GM23248 (cell line): ENCODE results near the gene TCEAL3. TPM values are rescaled to one million over a fixed set of nuclear protein-coding genes. Genes with fewer than 3 reads are reported as not detected.
"Not testable (repeated sequence)": the region's sequence is repeated elsewhere in the genome, so short reads cannot be mapped to it uniquely, and the experiment has no call there.

Experiments used
- DNase-seq: peaks from one replicate; pipeline ENCODE4 v3.0.0-alpha.2; 2015
- H2AFZ ChIP-seq: fragments of 200-600 bp; sonication (generic); 2 replicates; pipeline ENCODE4 v1.6.1; 2016; ENCODE audit warnings: antibody characterized with exemption
- H3F3A ChIP-seq: fragments of 200-600 bp; sonication (generic); 2 replicates; pipeline ENCODE4 v1.6.1; 2016; ENCODE audit warnings: mild to moderate bottlenecking, antibody characterized with exemption, mixed run types; ENCODE audit not compliant: insufficient read depth
- H3K27ac ChIP-seq: fragments of 200-600 bp; sonication (generic); 2 replicates; pipeline ENCODE4 v1.5.1; 2016; ENCODE audit warnings: mild to moderate bottlenecking
- H3K27me3 ChIP-seq: fragments of 200-600 bp; sonication (generic); replicated peaks from 2 replicates; pipeline ENCODE4 v1.6.1; 2016; ENCODE audit warnings: mild to moderate bottlenecking; ENCODE audit not compliant: insufficient read depth
- H3K36me3 ChIP-seq: fragments of 200-600 bp; sonication (generic); 2 replicates; pipeline ENCODE4 v1.6.1; 2016; ENCODE audit warnings: low read depth, mild to moderate bottlenecking
- H3K4me1 ChIP-seq: fragments of 200-600 bp; sonication (generic); 2 replicates; pipeline ENCODE4 v1.6.1; 2016; ENCODE audit warnings: mild to moderate bottlenecking; ENCODE audit not compliant: insufficient read depth
- H3K4me2 ChIP-seq: fragments of 200-600 bp; sonication (generic); one replicate; pipeline ENCODE4 v1.6.1; 2016; ENCODE audit warnings: mild to moderate bottlenecking; ENCODE audit not compliant: unreplicated experiment
- H3K4me3 ChIP-seq: fragments of 200-600 bp; sonication (generic); 2 replicates; pipeline ENCODE4 v1.5.1; 2016; ENCODE audit warnings: mild to moderate bottlenecking
- H3K79me2 ChIP-seq: fragments of 200-600 bp; sonication (generic); 2 replicates; pipeline ENCODE4 v1.6.1; 2016; ENCODE audit warnings: mild to moderate bottlenecking; ENCODE audit not compliant: insufficient read depth
- H3K9ac ChIP-seq: fragments of 200-600 bp; sonication (generic); 2 replicates; pipeline ENCODE4 v1.6.1; 2016; ENCODE audit warnings: mild to moderate bottlenecking
- H3K9me2 ChIP-seq: fragments of 200-600 bp; sonication (generic); 2 replicates; pipeline ENCODE4 v1.6.1; 2016; ENCODE audit warnings: mixed run types, mild to moderate bottlenecking, moderate library complexity; ENCODE audit not compliant: insufficient read depth
- H3K9me3 ChIP-seq: fragments of 200-600 bp; sonication (generic); one replicate; pipeline ENCODE4 v1.6.1; 2017; ENCODE audit warnings: low read depth
- H4K20me1 ChIP-seq: fragments of 200-600 bp; sonication (generic); 2 replicates; pipeline ENCODE4 v1.6.0; 2016; ENCODE audit not compliant: insufficient read depth
- EZH2 ChIP-seq: fragments of 200-600 bp; sonication (generic); IDR thresholded peaks from 2 replicates; pipeline ENCODE4 v1.6.1; 2018; ENCODE audit warnings: antibody characterized with exemption, mild to moderate bottlenecking; ENCODE audit not compliant: insufficient read depth, poor library complexity, severe bottlenecking
- EZH2phosphoT487 ChIP-seq: fragments of 200-600 bp; sonication (generic); IDR thresholded peaks from 2 replicates; pipeline ENCODE4 v1.6.1; 2018; ENCODE audit warnings: antibody characterized with exemption, moderate library complexity, mild to moderate bottlenecking, low read depth; ENCODE audit not compliant: insufficient read depth
- WGBS, 2 experiments: methylation state at CpG; one replicate each; pipeline ENCODE4 v1.1.6; 2015 to 2017; ENCODE audit warnings: low lambda C conversion rate in 2 of 2, low coverage in 1 of 2; ENCODE audit errors: missing lambda C conversion rate in 2 of 2; 5-methylcytosine and 5-hydroxymethylcytosine counted together
- in situ Hi-C: fragments of 300-500 bp; cut with MboI; formaldehyde crosslinking; loops from 2 replicates; pipeline ENCODE4 v1.15.0; 2020
- polyA plus RNA-seq: library from polyadenylated mRNA; unstranded; fragments of >200 nt; fragmentation: Nextera tagmentation; extraction: Ambion mirVana; gene quantifications from 2 replicates; pipeline ENCODE4 v1.2.1, GENCODE V29; 2016
- total RNA-seq: library from RNA; depleted of rRNA; stranded (reverse); fragments of >200 nt; shearing (Covaris generic); gene quantifications from 2 replicates; pipeline ENCODE4 v1.2.3, GENCODE V29; 2014

TCEAL3 gene
- total and polyA plus RNA-seq, 2 experiments from 2014 or later, result 33.4 to 58.1 TPM

GRCh38 chrX:103635436-103635835 is 27.7 kb downstream of the TCEAL3 start:
- H3K27ac ChIP-seq, result no peak overlapping the region

DNA sequence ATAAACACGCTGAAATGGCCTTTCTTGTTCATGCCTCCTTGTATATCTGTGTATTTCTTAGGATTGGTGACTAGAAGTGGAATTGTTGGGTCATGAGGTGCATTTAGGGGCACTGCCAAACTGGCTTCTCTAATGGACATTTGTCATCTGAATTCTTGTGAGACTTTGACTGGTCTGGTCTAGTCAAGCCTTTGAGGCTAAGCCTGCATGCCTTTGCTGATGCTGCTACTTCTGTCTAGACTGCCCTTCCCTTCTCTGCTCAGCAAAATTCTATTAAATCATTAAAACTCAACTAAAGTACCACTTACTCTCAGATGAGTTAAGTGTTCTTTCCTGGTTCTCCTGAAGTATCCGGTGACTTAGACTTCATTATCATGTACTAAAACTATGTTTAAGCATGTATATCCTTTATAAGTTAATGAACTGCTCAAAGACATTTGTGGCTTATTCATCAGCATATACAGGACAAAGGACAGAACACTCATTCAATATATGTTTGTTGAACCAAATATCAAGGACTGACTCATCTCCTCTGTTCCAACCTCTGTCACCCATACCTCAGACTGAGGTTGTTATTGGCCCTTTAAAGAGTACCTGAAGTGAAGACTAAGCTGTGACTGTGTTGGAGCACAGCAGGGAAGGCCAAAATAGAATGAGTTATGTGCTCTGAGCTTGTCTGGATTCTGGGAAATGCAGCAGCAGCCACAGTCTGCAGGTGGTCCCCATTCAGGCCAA is 30.0 kb downstream of the TCEAL3 start:
- H3K79me2 ChIP-seq, result no peaks in the 10 kb centered on the region
- TF ChIP-seq EZH2, result no peak
- peak; percentile 32 for DNase-seq
- peak overlapping the region; percentile 8; the same call in 1 of the 2 replicates for H3K27ac ChIP-seq
- WGBS, 2 experiments, result 78 to 84% methylated on average over 2 of the region's 2 CpGs
- H3F3A ChIP-seq, result peaks cover 22% of the 10 kb centered on the region
- no peaks in the 10 kb centered on the region for H3K9me3 ChIP-seq
- H3K27me3 ChIP-seq, result no peaks in the 10 kb centered on the region
- no peak overlapping the region for H3K9ac ChIP-seq
- H3K4me1 ChIP-seq, result peaks cover 16% of the 10 kb centered on the region
- no peak overlapping the region for H3K4me2 ChIP-seq
- no peak overlapping the region for H2AFZ ChIP-seq
- no peaks in the 10 kb centered on the region for H3K9me2 ChIP-seq
- H3K4me3 ChIP-seq, result no peak overlapping the region
- no peaks in the 10 kb centered on the region for H3K36me3 ChIP-seq
- no peaks in the 10 kb centered on the region for H4K20me1 ChIP-seq
- in situ Hi-C loops, result no loop called here

More at GRCh38 chrX:103635436-103635835, 27.7 kb downstream of the TCEAL3 start:
- H3K36me3 ChIP-seq, result no peaks in the 10 kb centered on the region
- peaks cover 19% of the 10 kb centered on the region for H3K4me1 ChIP-seq
- 91 to 92% methylated on average over 2 of the region's 2 CpGs for WGBS, 2 experiments
- H3K9me3 ChIP-seq, result no peaks in the 10 kb centered on the region
- H2AFZ ChIP-seq, result no peak overlapping the region
- no peak overlapping the region for H3K4me2 ChIP-seq
- peak; percentile 29 for DNase-seq
- H3K27me3 ChIP-seq, result no peaks in the 10 kb centered on the region
- in situ Hi-C loops, result no loop called here
- no peaks in the 10 kb centered on the region for H3K79me2 ChIP-seq
- no peaks in the 10 kb centered on the region for H4K20me1 ChIP-seq
- H3K9me2 ChIP-seq, result no peaks in the 10 kb centered on the region
- H3K4me3 ChIP-seq, result no peak overlapping the region
- H3F3A ChIP-seq, result peaks cover 17% of the 10 kb centered on the region
- H3K9ac ChIP-seq, result no peak overlapping the region
- TF ChIP-seq EZH2, result no peak
- no peak for TF ChIP-seq EZH2phosphoT487

- H3K9me3 ChIP-seq, H3K27ac ChIP-seq, H3K4me3 ChIP-seq, H4K20me1 ChIP-seq, H3K9me2 ChIP-seq, H3K79me2 ChIP-seq, H3K36me3 ChIP-seq, H3K4me2 ChIP-seq, H3K9ac ChIP-seq, H2AFZ ChIP-seq, DNase-seq, H3K27me3 ChIP-seq, in situ Hi-C loops: not testable (repeated sequence)
- 62 to 65% methylated on average over 2 to 4 of the region's 6 CpGs for WGBS, 2 experiments
- peaks cover 22% of the 10 kb centered on the region for H3F3A ChIP-seq
- peaks cover 16% of the 10 kb centered on the region for H3K4me1 ChIP-seq
Measured at GRCh38 chrX:103638479-103639346, 30.9 kb downstream of the TCEAL3 start.

GRCh38 chrX:103640401-103641155 is 32.8 kb downstream of the TCEAL3 start:
- TF ChIP-seq EZH2phosphoT487, result no peak
- TF ChIP-seq EZH2, result no peak
- Histone ChIP-seq H4K20me1 (no peaks in the 10 kb centered on the region), H3K9ac (peak overlapping the region; percentile 44), H3K36me3 (no peaks in the 10 kb centered on the region), H2AFZ (0 out of 2 replicates have a peak overlapping the region, but pooled peaks have one; percentile 1), H3K9me3 (no peaks in the 10 kb centered on the region), H3K79me2 (no peaks in the 10 kb centered on the region), H3K4me1 (peaks cover 16% of the 10 kb centered on the region), H3K27me3 (no peaks in the 10 kb centered on the region), H3K4me3 (no peak overlapping the region), H3K27ac (peak overlapping the region; percentile 79), H3F3A (peaks cover 22% of the 10 kb centered on the region), H3K9me2 (no peaks in the 10 kb centered on the region), H3K4me2 (no peak overlapping the region)
- DNase-seq, result peak; percentile 71
- WGBS, 2 experiments, result 48 to 56% methylated on average over 4 of the region's 4 CpGs
- in situ Hi-C loops, result no loop called here
